ENCODE results near the gene LINS1. TPM values are rescaled to one million over a fixed set of nuclear protein-coding genes. Genes with fewer than 3 reads are reported as not detected.

The LINS1 gene
- 10 to 100 TPM; 11.7 to 33.0 (median 17.6) TPM for total RNA-seq

DNA sequence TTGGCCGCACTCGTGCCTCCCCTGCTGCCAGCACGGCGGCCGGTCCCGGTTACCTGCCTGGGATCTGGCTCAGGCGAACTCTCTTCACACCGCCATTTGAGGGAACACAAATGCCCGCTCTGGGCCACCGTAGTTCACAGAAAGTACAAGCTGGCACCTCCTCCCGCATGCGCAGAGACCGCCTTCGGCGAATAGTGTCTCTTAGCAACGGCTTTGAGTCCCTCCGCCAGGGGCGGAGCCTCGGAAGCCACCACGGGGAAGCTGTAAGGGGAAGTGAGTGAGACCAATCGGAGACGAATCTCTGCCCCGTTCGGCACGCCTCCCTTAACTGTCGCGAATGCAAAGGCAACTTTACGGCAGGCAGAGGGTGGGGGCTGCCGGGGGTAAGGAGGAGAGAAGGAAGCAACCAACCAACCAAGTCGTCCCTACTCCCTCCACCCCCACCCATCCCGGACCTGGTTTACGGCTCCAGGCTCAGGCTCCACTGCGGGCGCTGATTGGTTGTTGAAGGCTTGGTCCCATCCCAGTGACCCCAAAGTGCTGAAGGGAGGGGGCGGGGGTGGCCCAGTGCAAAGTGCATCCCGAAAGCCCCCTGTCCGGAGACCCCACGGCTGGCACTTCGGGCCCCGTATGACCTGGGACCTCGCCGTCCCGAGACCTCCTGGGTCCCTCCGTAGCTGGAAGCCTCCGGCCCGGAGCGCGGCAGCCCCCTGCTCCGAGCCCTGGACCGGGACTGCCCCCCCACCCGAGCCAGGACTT, at the start of gene LINS1, which contains the start of gene ASB7:
Gene LINS1, minus strand, starts transcription at position 121 of the 759 bp plus-strand sequence. CDS start 21,342 bp downstream, outside the sequence.
Gene ASB7, plus strand, starts transcription at position 526 of the 759 bp plus-strand sequence. CDS start 9,628 bp downstream, outside the sequence.
- Histone ChIP-seq H3K27ac (replicated peaks in 1 of 4) (peak within 1 kb of the TSS; percentile 86 to 90 (median 88)), H3K27me3 (no peaks in the 10 kb centered on the region), H3K4me3 (peak within 1 kb of the TSS; percentile 71 to 94 (median 92)), H3K36me3 (peaks cover 0 to 25% (median 6%) of the 10 kb centered on the region in 4 donors), H3K4me1 (peaks cover 23 to 39% (median 38%) of the 10 kb centered on the region in 4 donors), H3K9me3 (no peaks in the 10 kb centered on the region)
- 0% methylated on average over 3 of the region's 51 CpGs for WGBS
- peak; percentile 100 for DNase-seq (ENCODE audit: extremely low spot score)
- intact Hi-C loops (cut with DNase I), result loop anchor here (5.0 kb wide), 1 partner anchor 250 kb away; no protein-coding TSS in a partner anchor
- peak; percentile 85 to 93 for TF ChIP-seq POLR2AphosphoS5 (IDR thresholded peaks at IDR 0.05)
- no peak for TF ChIP-seq EP300 (IDR thresholded peaks at IDR 0.05)
- TF ChIP-seq, protein P1, sequence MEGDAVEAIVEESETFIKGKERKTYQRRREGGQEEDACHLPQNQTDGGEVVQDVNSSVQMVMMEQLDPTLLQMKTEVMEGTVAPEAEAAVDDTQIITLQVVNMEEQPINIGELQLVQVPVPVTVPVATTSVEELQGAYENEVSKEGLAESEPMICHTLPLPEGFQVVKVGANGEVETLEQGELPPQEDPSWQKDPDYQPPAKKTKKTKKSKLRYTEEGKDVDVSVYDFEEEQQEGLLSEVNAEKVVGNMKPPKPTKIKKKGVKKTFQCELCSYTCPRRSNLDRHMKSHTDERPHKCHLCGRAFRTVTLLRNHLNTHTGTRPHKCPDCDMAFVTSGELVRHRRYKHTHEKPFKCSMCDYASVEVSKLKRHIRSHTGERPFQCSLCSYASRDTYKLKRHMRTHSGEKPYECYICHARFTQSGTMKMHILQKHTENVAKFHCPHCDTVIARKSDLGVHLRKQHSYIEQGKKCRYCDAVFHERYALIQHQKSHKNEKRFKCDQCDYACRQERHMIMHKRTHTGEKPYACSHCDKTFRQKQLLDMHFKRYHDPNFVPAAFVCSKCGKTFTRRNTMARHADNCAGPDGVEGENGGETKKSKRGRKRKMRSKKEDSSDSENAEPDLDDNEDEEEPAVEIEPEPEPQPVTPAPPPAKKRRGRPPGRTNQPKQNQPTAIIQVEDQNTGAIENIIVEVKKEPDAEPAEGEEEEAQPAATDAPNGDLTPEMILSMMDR (IDR thresholded peaks at IDR 0.05), result peak in 1 of 3 experiments; percentile 28
- TF ChIP-seq POLR2A (IDR thresholded peaks at IDR 0.05; ENCODE audit: low read depth), result no peak

DNA sequence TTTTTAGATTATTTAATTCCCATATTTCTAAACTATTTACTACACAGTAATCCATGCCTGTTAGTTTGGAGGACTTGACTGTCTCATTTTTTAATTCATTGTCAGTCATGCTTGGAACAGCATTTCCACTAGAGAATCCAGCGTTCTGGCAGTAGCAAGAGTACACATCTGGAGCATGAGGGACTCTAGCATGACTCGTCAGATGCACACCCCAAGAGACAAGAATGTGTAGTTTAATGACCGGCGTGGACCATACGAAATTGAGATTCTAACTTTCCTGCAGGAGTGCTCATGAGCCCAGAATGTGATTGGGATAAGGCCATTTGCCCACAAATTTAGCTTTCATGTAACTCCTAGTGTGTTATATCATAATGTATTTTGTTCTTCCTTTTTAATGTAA, 49.3 kb upstream of the LINS1 start:
- no peaks in the 10 kb centered on the region for H3K9me3 ChIP-seq
- peaks cover 0 to 5% (median 0%) of the 10 kb centered on the region in 4 donors for H3K4me1 ChIP-seq
- no peak overlapping the region for H3K4me3 ChIP-seq
- H3K27ac ChIP-seq (replicated peaks in 1 of 4), result no peak overlapping the region
- TF ChIP-seq EP300 (IDR thresholded peaks at IDR 0.05) (no peak), POLR2AphosphoS5 (IDR thresholded peaks at IDR 0.05) (no peak), POLR2A (IDR thresholded peaks at IDR 0.05; ENCODE audit: low read depth) (no peak)
- TF ChIP-seq, protein P1 (IDR thresholded peaks at IDR 0.05), result no peak
- H3K36me3 ChIP-seq, result peaks cover 0 to 30% (median 6%) of the 10 kb centered on the region in 4 donors
- intact Hi-C loops (cut with DNase I), result no loop called here
- no peak for DNase-seq (ENCODE audit: extremely low spot score)
- 78% methylated on average over 5 of the region's 5 CpGs for WGBS
- no peaks in the 10 kb centered on the region for H3K27me3 ChIP-seq

- TF ChIP-seq, protein P1 (IDR thresholded peaks at IDR 0.05), result no peak
- no peak for TF ChIP-seq POLR2AphosphoS5 (IDR thresholded peaks at IDR 0.05)
- intact Hi-C loops (cut with DNase I), result no loop called here
- peaks cover 0 to 30% (median 6%) of the 10 kb centered on the region in 4 donors for H3K36me3 ChIP-seq
- no peak overlapping the region for H3K27ac ChIP-seq (replicated peaks in 1 of 4)
- DNase-seq (ENCODE audit: extremely low spot score), result no peak
- WGBS, result 86% methylated on average over 1 of the region's 1 CpG
- H3K4me3 ChIP-seq, result no peak overlapping the region
- H3K9me3 ChIP-seq, result no peaks in the 10 kb centered on the region
- peaks cover 0 to 5% (median 0%) of the 10 kb centered on the region in 4 donors for H3K4me1 ChIP-seq
- H3K27me3 ChIP-seq, result no peaks in the 10 kb centered on the region
These were observed 48.7 kb upstream of the LINS1 start for GRCh38 chr15:100650685-100651084.

DNA sequence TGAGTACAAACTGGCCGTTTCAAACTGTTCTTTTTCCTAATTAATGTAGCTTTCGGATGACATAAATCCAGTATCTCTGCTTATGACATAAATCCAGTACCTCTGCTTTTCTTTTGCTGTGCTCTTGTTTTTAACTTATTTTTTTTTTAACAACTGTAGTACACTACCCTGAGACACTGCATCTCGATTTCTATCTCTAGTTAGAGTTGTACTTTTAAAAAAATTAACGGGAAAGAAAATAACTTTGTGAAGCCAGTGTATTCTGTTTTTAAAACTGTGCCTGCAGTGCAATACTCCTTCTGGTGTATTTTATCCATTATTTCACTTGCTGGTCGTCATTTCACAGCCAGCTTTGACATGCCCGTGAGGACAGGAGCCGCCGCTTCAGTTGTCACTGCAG, 47.0 kb upstream of the LINS1 start:
- H3K9me3 ChIP-seq, result no peaks in the 10 kb centered on the region
- 80% methylated on average over 8 of the region's 8 CpGs for WGBS
- H3K27me3 ChIP-seq, result no peaks in the 10 kb centered on the region
- no peak overlapping the region for H3K4me3 ChIP-seq
- no peak overlapping the region for H3K27ac ChIP-seq (replicated peaks in 1 of 4)
- peaks cover 0 to 30% (median 6%) of the 10 kb centered on the region in 4 donors for H3K36me3 ChIP-seq
- no peak for DNase-seq (ENCODE audit: extremely low spot score)
- H3K4me1 ChIP-seq, result peaks cover 0 to 13% (median 4%) of the 10 kb centered on the region in 4 donors
- intact Hi-C loops (cut with DNase I), result no loop called here
- TF ChIP-seq POLR2AphosphoS5 (IDR thresholded peaks at IDR 0.05) (no peak), POLR2A (IDR thresholded peaks at IDR 0.05; ENCODE audit: low read depth) (no peak), EP300 (IDR thresholded peaks at IDR 0.05) (no peak)
- TF ChIP-seq, protein P1 (IDR thresholded peaks at IDR 0.05), result no peak
